HepG2 (cell line): ENCODE data around the gene EFHC2.

Experiments used
- THAP8 ChIP-seq: sonication (generic); formaldehyde crosslinking; IDR thresholded peaks from 2 replicates; pipeline ENCODE4 v1.5.1; 2020; ENCODE audit warnings: missing genetic modification reagents, mild to moderate bottlenecking, borderline replicate concordance
- ZNF280B ChIP-seq: sonication (generic); formaldehyde crosslinking; IDR thresholded peaks from 2 replicates; pipeline ENCODE4 v1.5.0; 2020; ENCODE audit warnings: missing genetic modification reagents, mild to moderate bottlenecking, borderline replicate concordance

GRCh38 chrX:44352758-44353157 lies 9.3 kb upstream of the EFHC2 start:
- TF ChIP-seq THAP8 (CRISPR knock-in tag) (no peak), ZNF280B (CRISPR knock-in tag) (no peak)
